Memory B cell (primary cell): Measurements from ENCODE around the gene CTIF.

ENCODE experiments used
- ATAC-seq: fragments of 150-1000 bp; cut with Tn5 transposase; 2 replicates; pipeline ENCODE4 v1.10.0; 2021; ENCODE audit warnings: low read depth, mild to moderate bottlenecking, moderate library complexity
- DNase-seq, 2 donors: peaks; one replicate each; pipeline ENCODE4 v3.0.0; 2022; ENCODE audit warnings: low spot score in 2 of 2
- H3K27ac Mint-ChIP-seq: one replicate; pipeline ENCODE4 v1.8.0; 2022; ENCODE audit warnings: mild to moderate bottlenecking, moderate library complexity, mixed read lengths
- H3K27me3 Mint-ChIP-seq: one replicate; pipeline ENCODE4 v1.8.0; 2022; ENCODE audit warnings: mixed read lengths
- H3K36me3 Mint-ChIP-seq: one replicate; pipeline ENCODE4 v1.8.0; 2022; ENCODE audit warnings: mild to moderate bottlenecking, mixed read lengths
- H3K4me1 Mint-ChIP-seq: one replicate; pipeline ENCODE4 v1.8.0; 2022; ENCODE audit warnings: mixed read lengths
- H3K4me3 Mint-ChIP-seq: one replicate; pipeline ENCODE4 v1.8.0; 2022; ENCODE audit warnings: mild to moderate bottlenecking, moderate library complexity, mixed read lengths
- H3K9me3 Mint-ChIP-seq: one replicate; pipeline ENCODE4 v1.8.0; 2022; ENCODE audit warnings: mixed read lengths

Gene CTIF

DNA sequence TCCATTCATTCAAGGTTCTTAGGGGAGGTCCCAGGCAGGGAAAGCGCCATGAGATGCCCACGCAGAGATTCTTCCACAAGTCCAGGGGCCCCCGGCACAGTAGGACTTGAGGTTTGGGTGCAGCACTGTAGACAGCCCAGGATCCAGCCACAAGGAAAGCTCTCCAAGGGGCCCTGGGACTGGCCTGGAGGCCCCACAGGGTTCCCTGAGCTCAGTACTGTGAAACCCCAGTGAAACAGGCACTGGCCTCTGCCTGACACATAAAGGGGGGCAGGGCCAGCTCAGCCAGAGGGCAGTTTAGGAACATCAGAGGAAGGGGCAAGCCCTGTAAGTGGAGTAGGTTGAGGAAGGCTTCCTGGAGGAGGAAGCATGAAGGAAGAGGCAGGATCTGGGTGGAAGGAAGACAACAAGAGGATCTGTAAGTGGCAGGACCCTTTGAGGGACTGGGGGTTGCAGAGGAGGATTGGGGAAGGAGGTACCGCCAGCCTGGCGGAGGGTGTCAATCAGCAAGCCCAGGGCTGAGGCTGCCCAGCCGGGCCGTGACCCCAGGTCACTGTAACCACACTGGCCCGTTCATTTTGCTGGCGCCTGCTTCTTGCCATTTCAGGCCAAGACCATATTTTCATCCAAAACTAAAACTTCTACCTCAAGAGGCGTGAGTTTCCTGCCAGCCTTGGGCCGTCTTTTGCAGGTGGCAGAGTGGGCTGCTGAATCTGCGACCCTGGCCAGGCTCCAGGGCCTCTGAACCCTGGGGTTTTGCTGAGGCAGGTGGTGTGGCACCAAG, 236.7 kb downstream of the CTIF start:
- H3K27me3 Mint-ChIP-seq, result no peaks in the 10 kb centered on the region
- peaks cover 5% of the 10 kb centered on the region for H3K4me1 Mint-ChIP-seq
- ATAC-seq (no peak), DNase-seq (no peak)
- no peak overlapping the region for H3K4me3 Mint-ChIP-seq
- H3K36me3 Mint-ChIP-seq, result peaks cover 10% of the 10 kb centered on the region
- no peaks in the 10 kb centered on the region for H3K9me3 Mint-ChIP-seq
- H3K27ac Mint-ChIP-seq, result no peak overlapping the region

DNA sequence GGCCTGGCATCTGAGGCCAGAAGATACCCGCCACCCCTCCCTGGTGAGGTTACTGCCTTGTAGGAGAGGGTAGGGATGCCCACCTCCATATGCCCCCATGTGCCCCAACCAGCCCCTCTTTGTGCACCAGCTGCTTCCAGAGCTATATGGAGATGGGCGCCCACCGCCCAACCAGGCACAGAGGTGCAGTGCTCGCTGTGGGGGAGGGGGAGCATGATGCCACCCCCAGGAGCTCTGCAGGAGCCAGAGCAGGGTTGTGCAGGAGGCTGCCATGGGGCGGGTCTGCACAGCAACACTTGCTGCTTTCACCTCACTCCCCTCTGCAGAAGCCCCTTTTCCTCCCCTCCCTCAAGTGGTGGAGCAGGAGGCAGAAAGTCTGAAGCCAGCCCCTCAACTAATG, 237.3 kb downstream of the CTIF start:
- no peak overlapping the region for H3K4me3 Mint-ChIP-seq

DNA sequence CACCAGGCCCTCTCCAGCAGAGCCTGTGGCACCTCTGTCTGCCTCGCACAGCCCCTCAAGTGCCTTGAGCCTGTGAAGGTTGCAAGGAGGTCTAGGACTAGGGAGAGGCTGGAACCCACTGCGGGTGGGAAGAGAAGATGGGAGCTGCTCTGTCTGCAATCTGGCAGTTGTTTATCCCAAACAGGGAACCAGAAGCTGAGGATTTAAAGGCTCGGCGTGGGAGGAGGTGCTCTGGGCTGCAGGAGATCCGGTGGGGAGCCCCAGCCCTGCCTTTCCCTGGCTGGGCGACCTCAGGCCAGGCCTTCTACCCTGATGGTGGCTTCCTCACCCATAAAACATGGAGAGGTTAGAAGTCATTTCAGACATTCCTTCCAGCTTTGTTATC, 237.8 kb downstream of the CTIF start:
- ATAC-seq, result no peak
- Mint-ChIP-seq H3K27ac (no peak overlapping the region), H3K9me3 (no peaks in the 10 kb centered on the region), H3K4me3 (no peak overlapping the region), H3K4me1 (peaks cover 5% of the 10 kb centered on the region), H3K27me3 (no peaks in the 10 kb centered on the region), H3K36me3 (peaks cover 5% of the 10 kb centered on the region)
- DNase-seq, result no peak

More for the DNA sequence above, 237.3 kb downstream of the CTIF start:
- Mint-ChIP-seq H3K27ac (no peak overlapping the region), H3K27me3 (no peaks in the 10 kb centered on the region), H3K4me1 (peaks cover 5% of the 10 kb centered on the region), H3K9me3 (no peaks in the 10 kb centered on the region), H3K36me3 (peaks cover 6% of the 10 kb centered on the region)
- DNase-seq (no peak), ATAC-seq (no peak)

DNA sequence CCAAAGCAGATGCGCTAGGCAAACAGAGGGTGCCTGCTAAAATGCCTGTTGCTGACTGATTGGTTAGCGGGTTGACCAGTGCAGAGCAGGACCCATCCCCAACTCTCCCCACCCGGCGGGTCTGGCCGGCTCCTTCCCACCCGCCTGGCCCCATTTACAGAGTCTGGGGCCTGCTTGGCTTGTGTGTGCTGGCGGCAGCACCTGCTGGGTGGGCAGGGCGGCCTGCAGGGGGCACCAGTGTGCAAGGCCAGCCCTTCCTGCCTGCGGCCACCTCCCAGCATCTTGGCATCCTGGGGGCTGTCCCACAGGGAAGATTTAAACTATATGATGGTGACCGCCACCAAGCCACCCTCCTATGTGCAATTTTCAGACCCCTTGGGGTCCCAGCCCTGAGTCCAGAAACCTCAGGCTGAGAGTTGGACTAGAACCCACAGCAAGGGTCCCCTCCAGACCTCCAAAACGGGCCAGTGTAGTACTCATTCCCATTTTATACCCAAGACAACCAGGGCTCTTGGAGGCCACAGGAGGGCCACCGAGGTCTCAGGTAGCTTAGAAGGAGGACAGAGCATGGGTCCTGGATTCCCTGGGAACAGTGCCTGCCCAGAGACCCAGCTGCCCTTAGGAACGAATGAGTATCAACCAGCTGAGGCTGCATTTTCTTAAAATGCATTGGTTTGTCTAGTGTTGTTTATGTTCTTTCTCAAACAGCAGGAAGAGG, 238.4 kb downstream of the CTIF start:
- peak; percentile 88 for ATAC-seq
- Mint-ChIP-seq H3K27me3 (no peaks in the 10 kb centered on the region), H3K4me1 (peaks cover 5% of the 10 kb centered on the region), H3K4me3 (no peak overlapping the region), H3K27ac (no peak overlapping the region), H3K9me3 (no peaks in the 10 kb centered on the region), H3K36me3 (peaks cover 5% of the 10 kb centered on the region)
- DNase-seq, result peak; percentile 67 to 71

DNA sequence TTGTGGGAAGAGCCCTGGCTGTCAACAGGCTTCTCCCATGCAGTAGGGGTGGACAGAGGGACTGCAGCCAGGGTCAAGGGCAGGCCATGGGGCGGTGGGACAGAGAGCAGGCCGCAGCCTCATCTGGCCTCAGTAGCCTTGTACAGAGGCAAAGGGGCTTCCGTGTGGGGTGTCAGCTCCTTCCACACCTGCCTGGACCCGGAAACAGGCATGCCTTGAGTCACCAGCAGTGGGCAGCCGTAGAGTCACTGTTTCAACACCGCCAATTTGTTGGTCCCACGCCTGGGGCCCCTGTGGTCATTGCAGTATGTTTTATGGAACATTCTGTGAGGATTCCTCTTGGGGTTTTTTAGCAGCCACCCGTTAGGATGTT, 238.9 kb downstream of the CTIF start:
- Mint-ChIP-seq H3K36me3 (no peaks in the 10 kb centered on the region), H3K9me3 (no peaks in the 10 kb centered on the region), H3K4me3 (no peak overlapping the region), H3K4me1 (peaks cover 5% of the 10 kb centered on the region), H3K27me3 (no peaks in the 10 kb centered on the region), H3K27ac (no peak overlapping the region)
- DNase-seq, result no peak
- ATAC-seq, result no peak

DNA sequence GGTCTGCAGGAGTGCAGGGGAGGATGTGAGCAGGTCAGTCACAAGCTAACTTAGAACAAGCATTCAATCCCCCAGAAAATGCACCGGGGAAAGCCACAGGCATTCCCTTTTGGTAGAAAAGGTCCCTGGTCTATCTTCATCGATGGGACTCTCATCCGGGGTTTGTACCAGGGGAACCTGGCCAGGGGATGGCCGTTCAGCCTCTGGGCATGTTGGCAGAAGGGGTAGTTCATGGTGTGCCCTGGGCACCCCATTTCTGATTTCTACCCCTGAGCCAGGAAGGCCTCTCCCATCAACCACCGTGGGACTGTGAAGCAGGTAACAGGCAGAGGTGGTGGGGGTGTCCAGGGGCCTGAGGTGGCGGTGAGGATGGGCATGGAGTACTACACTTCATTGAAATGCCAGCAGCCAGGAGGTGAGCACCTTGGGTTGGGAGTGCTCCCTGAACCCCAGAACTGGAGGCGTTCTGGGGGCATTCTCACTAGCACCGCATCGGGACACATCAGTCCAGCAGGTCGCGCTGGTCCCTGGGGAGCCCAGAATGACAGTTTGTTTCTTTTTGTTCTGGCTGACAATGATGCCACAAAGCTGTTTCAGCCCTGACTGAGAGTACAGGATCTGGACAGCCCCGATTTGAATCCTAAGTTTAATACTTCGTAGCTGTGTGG, 239.6 kb downstream of the CTIF start:
- Mint-ChIP-seq H3K4me1 (peaks cover 5% of the 10 kb centered on the region), H3K9me3 (no peaks in the 10 kb centered on the region), H3K27me3 (no peaks in the 10 kb centered on the region), H3K27ac (no peak overlapping the region), H3K36me3 (no peaks in the 10 kb centered on the region), H3K4me3 (no peak overlapping the region)
- ATAC-seq (no peak), DNase-seq (no peak)

DNA sequence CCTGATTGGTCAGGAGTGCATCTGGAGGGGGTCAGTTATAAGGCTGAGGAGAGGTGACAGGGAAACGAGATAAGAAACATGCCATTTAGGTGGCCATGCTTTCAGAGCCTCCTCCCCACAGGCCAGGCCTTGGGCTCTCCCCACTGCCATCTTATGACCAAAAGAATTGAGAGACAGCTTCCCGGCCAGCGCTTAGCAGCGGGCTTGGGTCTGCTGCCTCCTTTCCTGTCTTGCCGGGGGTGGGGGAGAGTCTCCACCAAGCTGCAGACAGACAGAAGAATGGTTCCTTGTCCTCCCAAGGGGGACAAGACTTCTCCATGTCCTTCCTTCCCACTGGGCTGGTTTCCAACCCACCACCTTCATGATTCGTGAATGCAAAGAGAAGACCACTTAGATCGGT, 240.6 kb downstream of the CTIF start:
- Mint-ChIP-seq H3K27me3 (no peaks in the 10 kb centered on the region), H3K4me1 (peaks cover 13% of the 10 kb centered on the region), H3K27ac (no peak overlapping the region), H3K4me3 (no peak overlapping the region), H3K36me3 (no peaks in the 10 kb centered on the region), H3K9me3 (no peaks in the 10 kb centered on the region)
- DNase-seq, result no peak
- ATAC-seq, result no peak

DNA sequence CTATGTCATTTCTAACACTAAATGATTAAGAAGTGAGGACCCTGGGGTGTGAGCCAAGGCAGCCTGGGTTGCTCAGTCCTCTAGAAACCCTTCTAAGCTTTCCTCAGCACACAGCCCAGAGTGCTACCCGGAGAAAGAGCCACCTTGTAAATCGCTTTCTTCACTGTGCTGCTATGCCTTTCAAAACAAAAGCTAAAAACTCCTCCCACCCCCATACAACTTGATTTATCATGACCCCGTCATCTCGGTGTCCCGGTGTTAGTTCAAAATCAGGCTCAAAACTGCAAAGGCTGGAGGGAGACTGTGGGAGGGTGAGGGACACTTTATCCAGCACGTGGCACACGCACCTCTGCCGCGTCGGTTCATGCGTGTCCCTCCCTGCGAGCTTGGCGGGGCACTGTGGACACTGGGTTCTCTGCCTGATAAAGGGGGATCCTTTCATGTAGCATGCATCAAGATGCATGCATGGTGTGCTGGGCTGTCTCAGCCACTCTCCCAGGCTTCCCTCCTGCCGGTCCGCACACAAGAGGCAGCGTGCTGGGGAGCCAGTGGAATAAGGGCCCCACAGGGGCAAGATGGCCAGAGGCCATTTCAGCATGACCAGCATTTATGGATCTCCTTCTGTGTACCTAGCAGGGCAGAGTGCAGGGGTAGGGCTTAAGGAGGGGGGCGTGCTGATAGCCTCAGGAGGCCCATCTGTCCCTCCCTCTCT, 241.5 kb downstream of the CTIF start:
- Mint-ChIP-seq H3K4me3 (no peak overlapping the region), H3K36me3 (no peaks in the 10 kb centered on the region), H3K4me1 (peaks cover 21% of the 10 kb centered on the region), H3K9me3 (no peaks in the 10 kb centered on the region), H3K27me3 (no peaks in the 10 kb centered on the region), H3K27ac (no peak overlapping the region)
- DNase-seq (no peak), ATAC-seq (no peak)

DNA sequence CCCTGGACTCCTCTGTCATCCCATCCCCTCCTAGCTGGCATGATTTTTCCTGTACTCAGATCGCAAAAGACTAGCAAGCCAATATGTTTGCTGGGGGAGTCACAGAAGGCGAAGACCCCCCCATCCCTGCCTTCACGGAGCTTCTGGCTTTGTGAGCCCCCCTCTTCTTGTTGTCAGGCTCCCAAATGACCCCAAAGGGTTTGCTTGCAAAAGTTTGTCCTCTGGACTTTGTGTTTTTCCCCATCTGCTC, 242.0 kb downstream of the CTIF start:
- no peaks in the 10 kb centered on the region for H3K36me3 Mint-ChIP-seq
- H3K4me3 Mint-ChIP-seq, result no peak overlapping the region
- peaks cover 24% of the 10 kb centered on the region for H3K4me1 Mint-ChIP-seq
- no peaks in the 10 kb centered on the region for H3K27me3 Mint-ChIP-seq
- no peak overlapping the region for H3K27ac Mint-ChIP-seq
- no peak for ATAC-seq
- no peaks in the 10 kb centered on the region for H3K9me3 Mint-ChIP-seq
- DNase-seq, result no peak

DNA sequence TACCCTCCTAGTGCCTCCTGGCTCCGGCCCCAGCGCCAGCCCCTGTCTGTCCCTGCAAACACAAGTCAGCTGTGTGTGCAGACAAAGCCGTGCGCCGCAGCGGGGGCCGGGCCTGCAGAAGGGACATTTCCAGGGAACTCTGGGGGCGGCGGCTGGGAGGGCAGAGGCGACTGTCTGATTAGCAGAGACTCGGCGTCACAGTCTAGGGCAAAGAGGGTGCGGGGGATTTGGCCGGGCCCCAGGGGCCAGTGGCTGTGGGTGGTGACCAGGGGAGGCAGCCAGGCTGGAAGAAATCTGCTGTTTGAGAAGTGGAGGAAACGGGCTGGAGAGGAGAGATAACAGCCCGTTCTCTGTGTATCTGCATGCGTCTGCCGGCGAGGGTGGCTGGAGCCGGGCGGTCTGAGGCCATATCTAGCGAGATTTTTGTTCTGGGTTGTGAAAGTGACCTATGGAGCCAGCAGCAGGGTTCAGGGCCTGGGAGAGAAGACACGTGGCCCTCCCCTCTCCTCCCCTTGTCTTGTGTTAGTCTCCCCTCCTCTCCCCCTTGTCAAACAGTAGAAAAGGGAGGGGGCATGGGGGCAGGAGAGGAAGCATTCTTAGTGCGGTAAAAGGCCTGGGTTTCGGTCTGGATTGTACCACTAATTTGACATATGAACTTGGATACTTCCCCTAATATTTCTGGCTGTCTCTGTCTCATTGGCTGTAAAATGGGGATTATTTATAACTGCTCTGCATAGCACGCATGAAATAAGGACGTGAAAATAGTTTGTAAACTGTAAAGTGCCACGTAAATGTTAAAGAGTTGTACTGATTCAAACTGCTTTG, 242.5 kb downstream of the CTIF start:
- Mint-ChIP-seq H3K36me3 (no peaks in the 10 kb centered on the region), H3K4me1 (peaks cover 28% of the 10 kb centered on the region), H3K27me3 (no peaks in the 10 kb centered on the region), H3K4me3 (no peak overlapping the region), H3K27ac (no peak overlapping the region), H3K9me3 (no peaks in the 10 kb centered on the region)
- ATAC-seq (no peak), DNase-seq (no peak)

DNA sequence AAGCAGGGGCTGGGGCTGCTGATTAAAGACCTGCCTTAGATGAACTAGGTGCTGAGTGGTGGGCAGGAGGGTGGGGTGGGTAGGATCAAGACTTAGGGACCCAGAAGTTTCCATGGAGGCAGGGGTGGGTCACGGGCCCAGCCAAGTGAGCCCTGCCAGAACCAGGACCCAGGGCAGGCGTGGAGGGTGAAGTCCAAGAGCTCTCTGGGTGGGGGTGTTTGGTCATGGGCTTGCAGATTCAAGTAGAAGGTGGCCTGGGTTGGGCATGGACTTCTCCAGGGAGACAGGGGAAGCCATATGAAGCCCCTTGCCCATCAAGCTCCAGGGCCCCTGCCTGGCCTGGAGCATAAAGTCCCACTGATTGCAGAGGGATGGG, 243.1 kb downstream of the CTIF start:
- Mint-ChIP-seq H3K27me3 (no peaks in the 10 kb centered on the region), H3K36me3 (no peaks in the 10 kb centered on the region), H3K9me3 (no peaks in the 10 kb centered on the region), H3K27ac (no peak overlapping the region), H3K4me3 (no peak overlapping the region), H3K4me1 (peaks cover 29% of the 10 kb centered on the region)
- ATAC-seq (no peak), DNase-seq (no peak)

DNA sequence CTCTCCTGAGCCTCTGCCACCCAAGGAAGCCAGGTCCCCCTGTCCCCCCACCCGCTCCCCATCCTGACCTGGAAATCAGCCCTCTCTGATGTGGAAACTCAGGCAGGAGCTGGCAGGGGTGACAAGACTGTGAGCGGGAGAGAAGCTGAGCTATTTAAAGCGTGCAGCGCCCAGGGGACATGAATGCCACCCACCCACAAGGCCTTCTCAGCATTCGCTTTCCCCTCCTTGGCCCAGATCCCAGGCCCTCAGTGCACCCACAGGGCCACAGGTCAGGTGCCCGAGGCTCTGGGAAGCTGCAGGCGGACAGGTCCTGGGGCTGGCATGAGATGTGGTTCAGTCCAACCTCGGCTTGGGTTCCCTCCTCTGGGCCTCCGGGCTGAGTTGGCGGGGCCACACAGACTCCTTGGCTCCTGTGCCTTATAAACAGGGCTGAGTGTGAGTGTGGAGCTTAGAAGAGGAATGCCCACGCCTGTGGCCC, 243.6 kb downstream of the CTIF start:
- no peaks in the 10 kb centered on the region for H3K9me3 Mint-ChIP-seq
- no peaks in the 10 kb centered on the region for H3K27me3 Mint-ChIP-seq
- no peaks in the 10 kb centered on the region for H3K36me3 Mint-ChIP-seq
- peaks cover 28% of the 10 kb centered on the region for H3K4me1 Mint-ChIP-seq
- ATAC-seq (no peak), DNase-seq (no peak)
- no peak overlapping the region for H3K27ac Mint-ChIP-seq
- no peak overlapping the region for H3K4me3 Mint-ChIP-seq

DNA sequence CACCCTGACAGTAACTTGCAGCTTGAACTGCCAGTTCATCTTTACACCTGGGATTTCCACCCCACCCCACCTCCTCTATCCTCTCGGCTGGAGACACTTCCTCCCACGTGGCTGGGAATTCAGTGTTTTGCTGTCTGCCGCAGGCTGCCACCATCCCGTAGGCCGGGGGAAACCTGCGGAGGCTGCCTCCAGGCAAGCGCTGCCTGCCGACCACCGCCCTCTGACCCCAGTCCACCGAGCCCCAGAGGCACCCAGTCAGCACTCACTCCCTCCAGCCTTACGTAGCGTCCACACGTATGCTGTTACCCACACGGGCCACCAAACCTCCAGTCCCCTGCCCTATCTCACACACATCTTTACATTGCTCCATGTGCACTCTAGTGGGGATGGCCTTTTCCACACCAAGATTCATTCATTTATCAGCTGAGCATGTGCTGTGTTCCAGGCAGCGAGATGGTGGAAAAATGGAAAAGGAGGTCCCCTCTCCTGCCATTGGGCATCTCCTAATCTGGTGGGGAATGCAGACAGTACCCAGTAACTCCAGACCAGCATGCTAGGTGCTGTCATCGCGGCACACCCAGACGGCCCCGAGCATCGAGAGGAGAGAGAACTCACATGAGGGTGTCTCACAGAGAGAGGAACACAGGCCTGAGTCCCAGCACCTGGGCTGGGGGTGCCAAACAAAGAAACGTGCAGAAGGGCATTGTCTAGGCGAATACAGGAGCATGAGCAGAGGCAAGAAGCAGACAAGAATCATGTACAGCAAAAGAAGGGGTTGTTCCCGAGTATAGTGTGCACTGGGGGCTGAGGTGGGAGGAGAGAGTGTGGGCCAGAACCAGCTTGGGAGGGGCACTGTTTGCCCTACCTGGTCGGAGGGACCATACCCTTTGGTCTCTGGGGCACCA, 245.0 kb downstream of the CTIF start:
- H3K36me3 Mint-ChIP-seq, result no peaks in the 10 kb centered on the region
- H3K4me3 Mint-ChIP-seq, result no peak overlapping the region
- ATAC-seq, result no peak
- no peak overlapping the region for H3K27ac Mint-ChIP-seq
- DNase-seq, result no peak
- H3K4me1 Mint-ChIP-seq, result peaks cover 27% of the 10 kb centered on the region
- H3K9me3 Mint-ChIP-seq, result no peaks in the 10 kb centered on the region
- H3K27me3 Mint-ChIP-seq, result no peaks in the 10 kb centered on the region
